ENCODE data around the gene EXD3. TPM values are rescaled to one million over a fixed set of nuclear protein-coding genes. Genes with fewer than 3 reads are reported as not detected.
A peak's percentile ranks its signal among the peaks of the same experiment; 100 is the strongest.

Gene EXD3
- total and polyA plus RNA-seq, 5 donors, result 7.9 to 14.6 (median 12.6) TPM

DNA sequence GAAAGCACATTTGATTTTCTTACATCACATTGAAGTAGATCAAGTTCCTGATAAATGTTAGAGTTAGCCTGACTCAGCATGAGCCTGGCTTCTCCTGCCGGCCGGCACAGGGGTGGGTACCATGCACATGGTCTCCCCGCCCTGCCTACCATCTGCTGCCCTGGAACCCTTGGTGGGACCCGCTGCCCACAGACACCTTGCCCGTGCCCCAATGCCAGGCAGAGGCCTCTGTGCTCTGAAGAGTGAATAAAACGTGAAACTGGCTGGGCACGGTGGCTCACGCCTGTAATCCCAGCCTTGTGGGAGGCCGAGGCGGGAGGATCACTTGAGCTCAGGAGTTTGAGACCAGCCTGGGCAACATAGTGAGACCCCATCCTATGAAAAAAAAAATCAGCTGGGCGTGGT lies 17.3 kb downstream of the EXD3 start:
- Histone ChIP-seq H3K27me3 (ENCODE audit: control insufficient read depth, insufficient read depth) (no peaks in the 10 kb centered on the region), H3K9me3 (ENCODE audit: control insufficient read depth, low read length) (no peaks in the 10 kb centered on the region), H3K4me3 (ENCODE audit: low read length) (no peak overlapping the region), H3K4me1 (ENCODE audit: control insufficient read depth, insufficient read depth, low read length) (no peaks in the 10 kb centered on the region), H3K27ac (ENCODE audit: low read length) (no peak overlapping the region)
- WGBS, result 92% methylated on average over 11 of the region's 11 CpGs
- intact Hi-C loops (cut with DNase I), result loop anchor here (2.0 to 10.0 kb wide), 4 partner anchors 101 to 108 kb away; partner anchors contain the start of gene NRARP (in 2 of the 4)
- ATAC-seq (no peak), DNase-seq (peak in 2 of 3 donors; percentile 34 to 53)

DNA sequence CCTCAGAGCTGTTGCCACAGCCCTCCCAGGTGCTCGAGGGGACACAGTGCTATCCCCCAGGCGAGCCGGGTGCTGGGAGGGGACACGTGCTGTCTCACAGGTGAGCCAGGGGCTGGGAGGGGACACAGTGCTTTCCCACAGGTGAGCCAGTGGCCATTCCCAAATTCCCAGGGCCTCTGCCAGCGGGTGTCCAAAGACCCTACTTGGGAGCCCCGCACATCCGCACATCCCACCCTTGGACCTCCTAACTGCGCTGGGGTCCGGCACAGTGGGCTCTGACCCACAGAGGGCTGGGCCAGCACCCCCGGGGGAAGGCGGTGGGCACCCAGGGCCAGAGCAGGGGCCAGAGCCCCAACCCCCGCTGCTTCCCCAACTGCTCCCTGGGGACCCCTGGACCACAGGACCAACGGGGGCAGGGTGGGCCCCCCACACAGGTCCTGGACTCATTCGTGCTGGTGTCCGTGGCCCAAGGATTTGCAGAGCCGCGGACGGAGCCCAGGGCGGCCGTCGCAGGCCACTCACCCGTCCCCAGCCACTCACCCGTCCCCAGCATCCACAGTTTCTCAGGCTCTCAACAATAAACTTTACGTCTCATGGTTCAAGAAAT lies 17.9 kb downstream of the EXD3 start:
- Histone ChIP-seq H3K27ac (ENCODE audit: low read length) (no peak overlapping the region), H3K27me3 (ENCODE audit: control insufficient read depth, insufficient read depth) (no peaks in the 10 kb centered on the region), H3K4me3 (ENCODE audit: low read length) (no peak overlapping the region), H3K9me3 (ENCODE audit: control insufficient read depth, low read length) (no peaks in the 10 kb centered on the region), H3K4me1 (ENCODE audit: control insufficient read depth, insufficient read depth, low read length) (no peaks in the 10 kb centered on the region)
- WGBS, result 96% methylated on average over 24 of the region's 24 CpGs
- no peak for ATAC-seq
- DNase-seq, result peak in 2 of 3 donors; percentile 41 to 55
- intact Hi-C loops (cut with DNase I), result loop anchor here in 3 of 4 donors (5.0 to 10.0 kb wide), 3 partner anchors 100 to 108 kb away; partner anchors contain the start of gene NRARP (in 2 of the 3)

- Histone ChIP-seq H3K9me3 (ENCODE audit: control insufficient read depth, low read length) (no peaks in the 10 kb centered on the region), H3K4me3 (ENCODE audit: low read length) (no peak overlapping the region), H3K27ac (ENCODE audit: low read length) (no peak overlapping the region), H3K4me1 (ENCODE audit: control insufficient read depth, insufficient read depth, low read length) (no peaks in the 10 kb centered on the region), H3K27me3 (ENCODE audit: control insufficient read depth, insufficient read depth) (no peaks in the 10 kb centered on the region)
- WGBS, result 95% methylated on average over 15 of the region's 15 CpGs
- DNase-seq, result no peak
- intact Hi-C loops (cut with DNase I), result loop anchor here in 1 of 4 donors (10.0 kb wide), 1 partner anchor 98 kb away; the partner anchor contains the start of gene NRARP
- ATAC-seq, result no peak
These were observed 19.7 kb downstream of the EXD3 start for GRCh38 chr9:137403269-137403668.

- intact Hi-C loops (cut with DNase I), result loop anchor here in 1 of 4 donors (10.0 kb wide), 1 partner anchor 98 kb away; the partner anchor contains the start of gene NRARP
- H3K4me3 ChIP-seq (ENCODE audit: low read length), result no peak overlapping the region
- H3K4me1 ChIP-seq (ENCODE audit: control insufficient read depth, insufficient read depth, low read length), result no peaks in the 10 kb centered on the region
- no peak for ATAC-seq
- WGBS, result 84% methylated on average over 11 of the region's 11 CpGs
- H3K9me3 ChIP-seq (ENCODE audit: control insufficient read depth, low read length), result no peaks in the 10 kb centered on the region
- H3K27ac ChIP-seq (ENCODE audit: low read length), result no peak overlapping the region
- no peaks in the 10 kb centered on the region for H3K27me3 ChIP-seq (ENCODE audit: control insufficient read depth, insufficient read depth)
- no peak for DNase-seq
These were observed 20.2 kb downstream of the EXD3 start for GRCh38 chr9:137402746-137403145.

DNA sequence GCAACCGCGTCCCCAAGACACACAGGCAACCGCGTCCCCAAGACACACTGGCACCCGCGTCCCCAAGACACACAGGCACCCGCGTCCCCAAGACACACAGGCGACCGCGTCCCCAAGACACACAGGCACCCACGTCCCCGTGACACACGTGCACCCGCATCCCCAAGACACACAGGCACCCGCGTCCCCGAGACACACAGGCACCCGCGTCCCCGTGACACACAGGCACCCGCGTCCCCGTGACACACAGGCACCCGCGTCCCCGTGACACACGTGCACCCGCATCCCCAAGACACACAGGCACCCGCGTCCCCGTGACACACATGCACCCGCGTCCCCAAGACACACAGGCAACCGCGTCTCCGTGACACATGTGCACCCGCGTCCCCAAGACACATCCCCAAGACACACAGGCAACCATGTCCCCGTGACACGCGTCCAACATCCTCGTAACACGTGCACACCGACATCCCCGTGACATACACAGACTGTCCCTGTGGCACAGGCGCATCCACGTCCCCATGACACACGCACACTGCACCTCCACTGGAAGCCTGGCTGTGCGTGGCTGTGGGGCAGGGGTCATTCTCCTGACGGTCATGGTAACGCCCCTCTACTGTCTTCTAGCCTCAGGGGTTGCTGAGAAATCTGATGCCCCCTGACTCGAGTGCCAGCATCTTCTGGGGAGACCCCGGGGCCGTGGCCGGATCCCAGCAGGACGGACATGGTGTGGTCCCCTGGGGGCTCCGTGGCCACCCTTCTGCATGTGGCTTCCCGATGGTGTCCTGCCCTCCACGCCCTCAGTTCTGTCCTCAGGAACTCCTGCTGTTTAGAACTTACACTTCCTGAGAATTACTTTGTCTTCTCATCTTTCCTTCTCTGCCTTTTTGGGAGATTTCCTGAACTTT lies 24.1 kb downstream of the EXD3 start:
- DNase-seq (peak in 2 of 3 donors; percentile 42 to 46), ATAC-seq (no peak)
- 95% methylated on average over 60 of the region's 60 CpGs for whole genome bisulfite sequencing
- Histone ChIP-seq H3K27me3 (ENCODE audit: control insufficient read depth, insufficient read depth) (no peaks in the 10 kb centered on the region), H3K4me3 (ENCODE audit: low read length) (no peak overlapping the region), H3K4me1 (ENCODE audit: control insufficient read depth, insufficient read depth, low read length) (no peaks in the 10 kb centered on the region), H3K9me3 (ENCODE audit: control insufficient read depth, low read length) (no peaks in the 10 kb centered on the region), H3K27ac (ENCODE audit: low read length) (no peak overlapping the region)
- intact Hi-C loops (cut with DNase I), result loop anchor here in 1 of 4 donors (10.0 kb wide), 1 partner anchor 54 kb away; no protein-coding TSS in a partner anchor

- H3K4me1 ChIP-seq (ENCODE audit: control insufficient read depth, insufficient read depth, low read length), result no peaks in the 10 kb centered on the region
- no peak for ATAC-seq
- 97% methylated on average over 20 of the region's 20 CpGs for WGBS
- intact Hi-C loops (cut with DNase I), result loop anchor here in 1 of 4 donors (10.0 kb wide), 1 partner anchor 53 kb away; no protein-coding TSS in a partner anchor
- no peak overlapping the region for H3K27ac ChIP-seq (ENCODE audit: low read length)
- DNase-seq, result peak in 1 of 3 donors; percentile 39
- H3K9me3 ChIP-seq (ENCODE audit: control insufficient read depth, low read length), result no peaks in the 10 kb centered on the region
- no peaks in the 10 kb centered on the region for H3K27me3 ChIP-seq (ENCODE audit: control insufficient read depth, insufficient read depth)
- H3K4me3 ChIP-seq (ENCODE audit: low read length), result no peak overlapping the region
These were observed 25.1 kb downstream of the EXD3 start for GRCh38 chr9:137397675-137398423.

- Histone ChIP-seq H3K4me1 (ENCODE audit: control insufficient read depth, insufficient read depth, low read length) (no peaks in the 10 kb centered on the region), H3K27me3 (ENCODE audit: control insufficient read depth, insufficient read depth) (no peaks in the 10 kb centered on the region), H3K4me3 (ENCODE audit: low read length) (no peak overlapping the region), H3K9me3 (ENCODE audit: control insufficient read depth, low read length) (no peaks in the 10 kb centered on the region), H3K27ac (ENCODE audit: low read length) (no peak overlapping the region)
- DNase-seq, result peak in 2 of 3 donors; percentile 38 to 42
- WGBS, result 91% methylated on average over 26 of the region's 26 CpGs
- intact Hi-C loops (cut with DNase I), result loop anchor here in 1 of 4 donors (10.0 kb wide), 1 partner anchor 52 kb away; no protein-coding TSS in a partner anchor
- no peak for ATAC-seq
These were observed 26.2 kb downstream of the EXD3 start for GRCh38 chr9:137396634-137397367.

- no peak for DNase-seq
- Histone ChIP-seq H3K27me3 (ENCODE audit: control insufficient read depth, insufficient read depth) (no peaks in the 10 kb centered on the region), H3K4me1 (ENCODE audit: control insufficient read depth, insufficient read depth, low read length) (no peaks in the 10 kb centered on the region), H3K9me3 (ENCODE audit: control insufficient read depth, low read length) (no peaks in the 10 kb centered on the region), H3K4me3 (ENCODE audit: low read length) (no peak overlapping the region), H3K27ac (ENCODE audit: low read length) (no peak overlapping the region)
- ATAC-seq, result no peak
- intact Hi-C loops (cut with DNase I), result loop anchor here in 1 of 4 donors (10.0 kb wide), 1 partner anchor 51 kb away; no protein-coding TSS in a partner anchor
- 89% methylated on average over 15 of the region's 15 CpGs for WGBS
These were observed 26.7 kb downstream of the EXD3 start for GRCh38 chr9:137396227-137396626.

DNA sequence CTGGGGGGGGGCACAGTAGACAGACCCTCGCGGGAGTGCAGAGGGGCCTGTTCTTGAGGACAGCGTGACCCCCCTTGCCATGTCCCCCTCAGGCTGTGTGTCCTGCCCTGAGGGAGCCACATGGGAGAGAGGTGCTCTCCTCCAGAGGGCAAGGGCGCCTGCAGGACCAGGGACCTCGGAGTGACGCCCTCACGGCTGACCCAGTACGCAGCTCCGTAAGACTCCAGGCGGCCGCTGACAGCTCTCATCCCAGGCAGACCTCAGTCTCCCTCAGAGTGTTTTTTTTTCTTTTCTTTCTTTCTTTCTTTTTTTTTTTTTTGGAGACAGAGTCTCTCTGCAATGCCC lies 27.3 kb downstream of the EXD3 start:
- ATAC-seq (no peak), DNase-seq (peak in 1 of 3 donors; percentile 30)
- Histone ChIP-seq H3K9me3 (ENCODE audit: control insufficient read depth, low read length) (no peaks in the 10 kb centered on the region), H3K4me3 (ENCODE audit: low read length) (no peak overlapping the region), H3K4me1 (ENCODE audit: control insufficient read depth, insufficient read depth, low read length) (no peaks in the 10 kb centered on the region), H3K27me3 (ENCODE audit: control insufficient read depth, insufficient read depth) (no peaks in the 10 kb centered on the region), H3K27ac (ENCODE audit: low read length) (no peak overlapping the region)
- intact Hi-C loops (cut with DNase I), result loop anchor here in 1 of 4 donors (10.0 kb wide), 1 partner anchor 51 kb away; no protein-coding TSS in a partner anchor
- whole genome bisulfite sequencing, result 84% methylated on average over 11 of the region's 11 CpGs

Measured in right cardiac atrium (tissue), 5 donors.